ENCODE data around the gene BMF. TPM values are rescaled to one million over a fixed set of nuclear protein-coding genes. Genes with fewer than 3 reads are reported as not detected.

BMF gene
- total and polyA plus RNA-seq, 8 donors, result 2.2 to 11.7 (median 5.8) TPM

GRCh38 chr15:40038638-40039543, 69.8 kb downstream of the BMF start, which contains the start of gene SRP14:
Gene SRP14, minus strand, starts transcription at chr15:40039181. Its CDS starts 65 bp downstream, at chr15:40039116.
- no peaks in the 10 kb centered on the region for H3K27me3 ChIP-seq
- peak within 1 kb of the TSS; percentile 75 to 90 (median 86) for H3K4me3 ChIP-seq
- H3K36me3 ChIP-seq, result peaks cover 28 to 34% (median 33%) of the 10 kb centered on the region in 4 donors
- intact Hi-C loops (cut with DNase I; ENCODE audit: low total_unique reads), result no loop called here
- H3K4me1 ChIP-seq, result peaks cover 6 to 49% (median 33%) of the 10 kb centered on the region in 4 donors
- H3K27ac ChIP-seq, result peak within 1 kb of the TSS; percentile 94 to 97 (median 96)
- 0 to 1% (median 1%) methylated on average over 45 to 59 of the region's 59 CpGs for WGBS, 5 donors
- DNase-seq, result peak; percentile 95 to 98
- no peaks in the 10 kb centered on the region for H3K9me3 ChIP-seq
- TF ChIP-seq POLR2AphosphoS5 (IDR thresholded peaks at IDR 0.05) (peak; percentile 70 to 94 (median 90)), CTCF (IDR thresholded peaks at IDR 0.05) (peak in 5 of 7 experiments; percentile 4 to 55 (median 21)), EP300 (IDR thresholded peaks at IDR 0.05) (no peak), POLR2A (IDR thresholded peaks at IDR 0.05) (peak in 1 of 4 donors; percentile 32)

GRCh38 chr15:40038275-40038637, 70.4 kb downstream of the BMF start:
- Histone ChIP-seq H3K4me3 (peak overlapping the region; percentile 75 to 90 (median 86)), H3K27ac (peak overlapping the region; percentile 94 to 97 (median 96)), H3K4me1 (peaks cover 6 to 54% (median 37%) of the 10 kb centered on the region in 4 donors), H3K27me3 (no peaks in the 10 kb centered on the region), H3K9me3 (no peaks in the 10 kb centered on the region), H3K36me3 (peaks cover 34 to 40% (median 39%) of the 10 kb centered on the region in 4 donors)
- WGBS, 5 donors, result 1% methylated on average over 18 of the region's 18 CpGs
- no peak for TF ChIP-seq POLR2A (IDR thresholded peaks at IDR 0.05)
- TF ChIP-seq POLR2AphosphoS5 (IDR thresholded peaks at IDR 0.05), result no peak
- no peak for TF ChIP-seq EP300 (IDR thresholded peaks at IDR 0.05)
- TF ChIP-seq CTCF (IDR thresholded peaks at IDR 0.05), result no peak
- peak in 1 of 2 donors; percentile 73 for DNase-seq
- intact Hi-C loops (cut with DNase I; ENCODE audit: low total_unique reads), result no loop called here

Other genes with a start within 250 kb of the BMF start
- gene GPR176, start 188.6 kb downstream of the BMF start, total RNA-seq, result 10 to 100 TPM in 1 of 5 donors, 1 to 10 TPM in 2, under 1 TPM in 1, not detected in 1; 0.29 to 10.1 (median 3.7) TPM
- gene GPR176, start 188.6 kb downstream of the BMF start, polyA plus RNA-seq, result 1 to 10 TPM in 1 of 3 donors, under 1 TPM in 2; 0.65 to 2.2 (median 0.76) TPM
- 10 to 100 TPM; 34.2 to 64.9 (median 46.0) TPM for gene EIF2AK4, start 174.8 kb downstream of the BMF start, total RNA-seq
- gene EIF2AK4, start 174.8 kb downstream of the BMF start, polyA plus RNA-seq, result 10 to 100 TPM; 18.3 to 35.3 (median 24.8) TPM
- 100 to 1,000 TPM in 3 of 5 donors, 10 to 100 TPM in 2; 72.4 to 350 (median 168) TPM for gene SRP14, start 69.7 kb downstream of the BMF start, total RNA-seq
- 100 to 1,000 TPM; 369 to 411 (median 382) TPM for gene SRP14, start 69.7 kb downstream of the BMF start, polyA plus RNA-seq
- gene BUB1B, start 52.2 kb upstream of the BMF start, total RNA-seq, result 10 to 100 TPM in 1 of 5 donors, 1 to 10 TPM in 4; 1.8 to 25.0 (median 4.6) TPM
- 1 to 10 TPM; 1.6 to 5.6 (median 2.6) TPM for gene BUB1B, start 52.2 kb upstream of the BMF start, polyA plus RNA-seq
- gene PAK6, start 130.2 kb upstream of the BMF start, total RNA-seq, result 10 to 100 TPM in 3 of 5 donors, 1 to 10 TPM in 1, under 1 TPM in 1; under 0.01 to 91.9 (median 16.3) TPM
- 1 to 10 TPM; 1.8 to 7.7 (median 4.7) TPM for gene PAK6, start 130.2 kb upstream of the BMF start, polyA plus RNA-seq
- under 1 TPM in 1 of 5 donors, not detected in 4; 0.37 TPM for gene ANKRD63, start 174.2 kb upstream of the BMF start, total RNA-seq
- gene ANKRD63, start 174.2 kb upstream of the BMF start, polyA plus RNA-seq, result not detected
- 10 to 100 TPM in 3 of 5 donors, 1 to 10 TPM in 2; 3.5 to 12.5 (median 11.7) TPM for gene PLCB2, start 199.1 kb upstream of the BMF start, total RNA-seq
- 1 to 10 TPM; 5.3 to 5.6 (median 5.4) TPM for gene PLCB2, start 199.1 kb upstream of the BMF start, polyA plus RNA-seq
- 10 to 100 TPM; 16.4 to 65.2 (median 21.6) TPM for gene INAFM2, start 214.8 kb upstream of the BMF start, total RNA-seq
- gene INAFM2, start 214.8 kb upstream of the BMF start, polyA plus RNA-seq, result 10 to 100 TPM in 1 of 3 donors, 1 to 10 TPM in 2; 3.4 to 20.5 (median 8.8) TPM
- 10 to 100 TPM in 4 of 5 donors, under 1 TPM in 1; 0.58 to 39.3 (median 21.1) TPM for gene CCDC9B, start 232.1 kb upstream of the BMF start, total RNA-seq
- gene CCDC9B, start 232.1 kb upstream of the BMF start, polyA plus RNA-seq, result 1 to 10 TPM; 2.9 to 9.7 (median 8.2) TPM
- gene PHGR1, start 242.2 kb upstream of the BMF start, total RNA-seq, result 1,000 to 10,000 TPM in 1 of 5 donors, 10 to 100 TPM in 2, 1 to 10 TPM in 1, not detected in 1; 4.7 to 1,748 (median 37.2) TPM
- 1,000 to 10,000 TPM in 1 of 3 donors, 100 to 1,000 TPM in 2; 132 to 2,907 (median 156) TPM for gene PHGR1, start 242.2 kb upstream of the BMF start, polyA plus RNA-seq
- 10 to 100 TPM in 1 of 5 donors, under 1 TPM in 3, not detected in 1; 0.29 to 10.1 (median 0.48) TPM for gene DISP2, start 249.3 kb upstream of the BMF start, total RNA-seq
- gene DISP2, start 249.3 kb upstream of the BMF start, polyA plus RNA-seq, result 1 to 10 TPM in 1 of 3 donors, under 1 TPM in 2; 0.15 to 1.7 (median 0.93) TPM